Islet precursor cell (in vitro differentiated cells): ENCODE measurements around the gene RGS14.
"Not testable (repeated sequence)": the region's sequence is repeated elsewhere in the genome, so short reads cannot be mapped to it uniquely, and the experiment has no call there.

Experiments used
- DNase-seq: peaks from one replicate; pipeline ENCODE4 v3.0.0-alpha.2; 2018

The RGS14 gene

GRCh38 chr5:177347699-177348098 is 10.0 kb upstream of the RGS14 start:
- DNase-seq, result no peak

DNA sequence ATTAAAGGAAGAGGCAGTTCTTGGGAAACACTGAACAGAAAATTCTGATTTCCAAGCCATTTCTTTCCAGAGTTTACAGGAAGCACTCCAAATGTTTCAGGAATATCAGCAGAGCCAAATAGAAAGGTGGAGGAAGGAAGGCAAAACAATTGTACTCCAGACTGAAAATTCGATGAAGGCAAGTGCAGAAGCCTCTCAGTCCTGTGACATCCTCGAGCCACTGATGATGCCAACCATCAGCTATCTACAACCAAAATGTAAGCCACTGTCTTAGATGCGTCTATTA is 8.4 kb upstream of the RGS14 start:
- no peak for DNase-seq

GRCh38 chr5:177349762-177350161 is 8.0 kb upstream of the RGS14 start:
- peak; percentile 39 for DNase-seq

GRCh38 chr5:177350776-177351391 is 6.8 kb upstream of the RGS14 start:
- DNase-seq, result no peak

GRCh38 chr5:177351392-177352329 is 6.1 kb upstream of the RGS14 start, which contains the start of gene LMAN2:
TSS of gene LMAN2 (minus strand) at chr5:177351668. CDS start at chr5:177351647, 21 bp downstream.
- peak; percentile 97 for DNase-seq

DNA sequence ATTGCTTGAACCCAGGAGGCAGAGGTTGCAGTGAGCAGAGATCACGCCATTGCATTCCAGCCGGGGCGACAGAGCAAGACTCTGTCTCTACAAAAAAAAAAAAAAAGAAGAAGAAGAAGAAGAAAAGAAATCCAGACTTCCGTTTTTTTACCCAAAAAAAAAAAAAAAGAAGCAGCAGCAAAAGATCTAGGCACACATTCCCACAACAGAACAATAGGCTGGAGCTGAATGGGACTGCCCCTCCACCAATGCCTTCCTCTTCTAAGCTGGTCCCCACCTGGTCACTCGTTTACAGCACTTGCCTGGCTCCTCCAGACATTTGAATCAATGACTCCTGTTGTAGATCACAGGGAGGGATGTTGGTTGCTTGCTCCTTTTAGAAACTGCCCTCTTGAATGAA is 4.6 kb upstream of the RGS14 start:
- DNase-seq, result no peak

- DNase-seq, result no peak
Observed at GRCh38 chr5:177354256-177354655, 3.5 kb upstream of the RGS14 start.

DNA sequence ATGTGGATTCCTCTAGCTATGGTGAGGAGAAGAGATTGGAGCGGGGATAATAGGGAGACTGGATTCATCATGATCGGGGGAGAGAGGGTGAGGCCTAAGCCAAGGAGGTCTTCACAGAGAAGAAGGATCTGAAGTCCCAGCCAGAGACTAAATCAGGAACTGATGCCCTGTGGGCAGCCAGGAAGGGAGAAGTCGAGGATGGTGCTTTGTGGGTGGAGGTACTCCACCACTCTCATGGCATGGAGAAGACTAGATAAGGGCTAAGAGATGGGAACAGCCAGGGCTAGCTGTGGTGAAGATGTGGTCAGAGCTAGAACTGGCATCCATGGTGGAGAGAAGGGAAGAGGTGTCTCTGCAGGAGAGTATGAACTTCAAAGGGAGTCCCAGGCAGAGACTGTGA is 3.0 kb upstream of the RGS14 start:
- no peak for DNase-seq

DNA sequence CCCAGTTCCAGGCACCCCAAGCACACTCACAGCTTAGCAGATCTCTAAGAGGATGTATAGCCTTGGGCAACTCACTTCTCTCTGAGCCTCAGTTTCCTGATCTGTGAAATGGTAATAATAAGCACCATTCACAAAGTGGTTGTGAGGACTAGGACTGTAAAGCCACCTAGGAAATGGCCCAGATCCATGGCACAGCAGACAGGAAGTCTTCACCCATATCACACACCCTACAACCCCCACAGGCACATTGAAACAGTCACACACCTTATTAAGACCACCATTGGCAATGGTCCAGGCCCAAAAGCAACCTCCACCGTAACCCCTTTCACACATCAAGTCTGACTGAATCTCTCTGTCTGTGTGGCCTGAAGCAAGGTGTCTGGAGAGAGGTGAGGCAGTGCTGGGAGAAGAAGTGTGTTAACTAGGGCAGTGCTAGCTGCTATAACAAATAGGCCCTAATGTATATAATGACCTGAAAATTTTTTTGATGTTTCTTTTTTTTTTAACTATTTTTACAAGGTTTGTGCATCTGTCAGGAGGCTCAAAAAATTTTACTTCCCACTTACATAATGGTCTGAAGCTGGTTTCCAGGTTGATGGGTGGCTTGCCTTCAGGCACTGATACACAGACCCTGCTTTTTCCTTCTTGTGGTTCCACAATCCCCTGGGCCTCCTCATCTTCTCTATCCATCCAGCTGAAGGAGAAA is 2.4 kb upstream of the RGS14 start:
- DNase-seq, result no peak

GRCh38 chr5:177355868-177356168 is 1.9 kb upstream of the RGS14 start:
- DNase-seq, result no peak

DNA sequence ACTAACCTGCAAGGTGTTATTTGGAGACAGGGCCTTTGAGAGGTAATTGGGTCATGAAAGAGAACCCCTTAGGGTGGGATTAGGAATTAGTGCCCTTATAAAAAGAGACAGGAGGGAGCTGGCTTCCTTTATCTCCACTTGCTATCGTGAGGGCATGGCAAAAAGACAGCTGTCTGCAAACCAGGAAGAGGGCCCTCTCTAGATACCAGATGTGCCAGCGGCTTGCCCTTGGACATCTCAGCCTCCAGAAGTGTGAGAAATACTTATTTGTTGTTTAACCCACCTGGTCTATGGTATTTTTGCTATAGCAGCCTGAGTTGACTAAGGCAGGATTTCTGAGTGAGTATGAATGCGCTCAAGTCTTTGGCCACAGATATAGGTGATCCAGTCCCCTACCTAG is 978 bp upstream of the RGS14 start:
- peak; percentile 41 for DNase-seq

DNA sequence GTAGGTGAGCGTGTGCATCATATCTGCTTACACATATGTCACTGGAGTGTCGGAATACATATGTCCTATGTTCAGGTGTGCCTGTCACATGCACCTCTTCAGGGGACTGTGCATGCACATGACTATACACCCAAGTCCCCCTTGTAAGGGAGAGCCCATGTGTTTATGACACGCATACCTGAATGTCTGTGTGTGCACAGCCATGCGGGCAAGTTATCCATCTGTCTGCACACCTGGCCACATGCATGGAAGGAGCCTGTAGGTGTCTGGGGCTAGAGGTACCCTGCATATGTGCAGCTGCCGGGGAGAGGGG is 622 bp upstream of the RGS14 start:
- DNase-seq, result no peak

- DNase-seq, result no peak
Observed at GRCh38 chr5:177358370-177358819, 671 bp downstream of the RGS14 start.

DNA sequence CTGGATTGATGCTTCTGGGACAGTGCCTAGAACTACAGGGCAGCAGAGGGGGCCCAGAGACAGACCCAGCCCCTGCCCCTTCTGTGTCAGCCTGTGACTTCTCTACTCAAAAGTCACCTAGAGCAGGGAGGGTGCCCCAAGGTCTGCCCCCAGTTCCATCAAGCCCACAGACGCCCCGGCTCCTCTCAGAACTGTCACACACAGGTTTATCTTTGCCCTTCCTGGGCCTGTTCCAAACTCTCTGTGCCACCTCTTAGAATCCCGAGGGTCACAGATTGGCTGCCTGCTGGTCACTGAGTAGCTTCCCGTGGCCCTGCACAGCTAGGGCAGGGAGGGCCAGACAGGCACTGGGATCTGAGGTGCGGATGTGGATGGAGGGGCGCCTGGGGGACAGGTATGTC is 1.7 kb downstream of the RGS14 start:
- DNase-seq, result no peak

DNA sequence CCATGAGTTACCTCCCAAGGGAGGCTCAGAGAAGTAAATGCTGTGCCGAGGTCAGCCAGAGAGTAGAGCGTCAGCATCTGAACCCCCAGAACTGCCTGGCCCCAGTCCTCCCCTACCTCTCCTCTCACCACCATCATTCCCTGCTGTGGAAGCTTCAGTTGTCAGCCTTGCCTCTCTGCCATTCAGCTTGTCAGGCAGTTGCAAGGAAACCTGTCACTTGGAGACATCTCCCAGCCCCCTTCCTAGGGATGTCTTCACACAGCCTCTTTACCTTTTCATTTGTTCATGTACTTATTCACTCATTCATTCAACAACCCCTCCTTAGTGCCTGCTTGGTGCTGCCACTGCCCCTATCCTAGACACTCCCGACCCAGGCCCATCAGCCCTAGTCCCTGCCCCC is 2.1 kb downstream of the RGS14 start:
- no peak for DNase-seq

DNA sequence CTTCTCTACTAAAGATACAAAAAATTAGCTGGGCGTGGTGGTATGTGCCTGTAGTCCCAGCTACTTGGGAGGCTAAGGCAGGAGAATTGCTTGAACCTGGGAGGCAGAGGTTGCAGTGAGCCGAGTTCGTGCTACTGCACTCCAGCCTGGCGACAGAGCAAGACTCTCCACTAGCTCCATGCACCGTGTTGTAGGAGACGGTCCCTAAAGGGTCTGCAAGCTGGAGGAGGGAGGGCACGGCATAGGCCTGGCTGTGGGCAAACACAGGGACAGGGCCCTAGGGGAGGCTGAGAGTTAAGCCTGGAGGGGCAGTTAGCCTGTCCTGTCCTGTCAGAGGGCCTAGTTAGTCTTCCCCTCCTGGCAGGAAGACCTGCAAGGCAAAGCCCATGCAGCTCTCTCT is 3.0 kb downstream of the RGS14 start:
- DNase-seq, result not testable (repeated sequence)

GRCh38 chr5:177361418-177362291 is 3.9 kb downstream of the RGS14 start:
- DNase-seq, result no peak

DNA sequence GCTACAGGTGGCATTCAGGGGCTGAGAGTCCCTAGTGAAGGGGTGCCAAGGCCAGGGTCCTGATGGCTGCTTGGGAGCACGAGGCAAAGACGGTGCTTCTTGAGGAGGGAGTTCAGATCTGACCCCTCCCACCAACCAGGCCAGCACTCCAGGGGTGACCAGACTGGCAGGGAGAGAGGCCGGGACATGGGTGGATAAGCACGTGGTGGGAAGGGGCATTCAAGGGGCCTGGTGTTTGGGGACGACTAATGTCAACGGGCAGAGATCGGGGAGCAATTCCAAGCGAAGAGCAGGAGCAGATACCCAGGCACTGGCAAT is 4.5 kb downstream of the RGS14 start:
- DNase-seq, result no peak

GRCh38 chr5:177362610-177363507 is 5.1 kb downstream of the RGS14 start:
- DNase-seq, result peak; percentile 79

DNA sequence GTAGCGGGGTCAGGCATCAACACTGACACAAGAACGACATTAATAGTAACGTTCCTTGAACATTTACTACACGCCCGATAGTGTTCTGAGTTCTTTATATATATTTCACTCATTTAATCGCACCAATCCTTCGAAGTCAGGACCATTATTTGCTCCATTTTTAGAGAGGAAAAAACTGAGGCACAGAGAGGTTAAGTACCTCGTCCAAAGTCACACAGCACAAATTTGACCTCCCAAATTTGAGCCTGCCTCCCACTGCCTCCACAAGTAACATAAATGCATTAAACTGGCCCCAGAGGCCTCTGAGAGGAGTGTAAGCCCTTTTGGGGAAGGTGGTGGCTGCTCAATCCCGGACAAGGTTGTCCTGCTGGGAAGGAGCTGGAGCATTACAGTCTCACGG is 5.8 kb downstream of the RGS14 start:
- DNase-seq, result no peak

- DNase-seq, result no peak
Observed at GRCh38 chr5:177364159-177364962, 6.6 kb downstream of the RGS14 start.
